OCI-LY7 (cell line): ENCODE data around the gene PCDH9. TPM values are rescaled to one million over a fixed set of nuclear protein-coding genes. Genes with fewer than 3 reads are reported as not detected.

Experiments
- BruUV-seq: library from RNA; stranded (reverse); fragments of 400-500 nt; replicated peaks from 2 replicates; lab custom pipeline; 2021; lab: Mats Ljungman, UMichigan
- CTCF ChIA-PET: fragments of 300-600 bp; sonication (Branson Sonifier 250); formaldehyde crosslinking; loops from one replicate; lab custom pipeline; 2022; ENCODE audit warnings: antibody characterized with exemption; ENCODE audit not compliant: unreplicated experiment; lab: Charles Lee
- POLR2A ChIA-PET: fragments of 300-600 bp; sonication (Branson Sonifier 250); formaldehyde crosslinking; loops from one replicate; lab custom pipeline; 2022; ENCODE audit warnings: antibody characterized with exemption; lab: Charles Lee
- DNase-seq: peaks from one replicate; pipeline ENCODE4 v3.0.0-alpha.2; 2015; ENCODE audit warnings: low spot score
- H2AFZ ChIP-seq: fragments of 200-600 bp; sonication (generic), shearing (Covaris generic); 2 replicates; pipeline ENCODE4 v1.6.1; 2014; ENCODE audit warnings: mild to moderate bottlenecking, antibody characterized with exemption, low read length, moderate library complexity
- H3K27ac ChIP-seq: fragments of 200-600 bp; sonication (generic); 2 replicates; pipeline ENCODE4 v1.5.1; 2014; ENCODE audit warnings: mixed run types, low read depth, mild to moderate bottlenecking, moderate library complexity, low read length, inconsistent platforms; ENCODE audit not compliant: poor library complexity, severe bottlenecking
- H3K36me3 ChIP-seq: fragments of 200-600 bp; sonication (generic); 2 replicates; pipeline ENCODE4 v1.6.1; 2014; ENCODE audit warnings: mild to moderate bottlenecking, antibody characterized with exemption, low read length, moderate library complexity, mixed read lengths; ENCODE audit not compliant: insufficient read depth
- H3K4me1 ChIP-seq: fragments of 200-600 bp; sonication (generic); 2 replicates; pipeline ENCODE4 v1.5.1; 2014; ENCODE audit warnings: mild to moderate bottlenecking, low read length; ENCODE audit not compliant: insufficient read depth, poor library complexity, severe bottlenecking
- H3K4me2 ChIP-seq: fragments of 200-600 bp; sonication (generic); 2 replicates; pipeline ENCODE4 v1.6.1; 2014; ENCODE audit warnings: mild to moderate bottlenecking, low read length
- H3K4me3 ChIP-seq: fragments of 200-600 bp; sonication (generic); 2 replicates; pipeline ENCODE4 v1.5.1; 2014; ENCODE audit warnings: mild to moderate bottlenecking, low read depth, low read length; ENCODE audit not compliant: poor library complexity, severe bottlenecking
- H3K79me2 ChIP-seq: fragments of 200-600 bp; sonication (generic); 2 replicates; pipeline ENCODE4 v1.6.1; 2016; ENCODE audit warnings: low read depth, mild to moderate bottlenecking, low read length, moderate library complexity, mixed read lengths; ENCODE audit not compliant: insufficient read depth
- H3K9me2 ChIP-seq: fragments of 200-600 bp; sonication (generic); 2 replicates; pipeline ENCODE4 v1.6.1; 2016; ENCODE audit warnings: mild to moderate bottlenecking, low read length, mixed read lengths; ENCODE audit not compliant: insufficient read depth
- H3K9me3 ChIP-seq: fragments of 200-600 bp; sonication (generic); 2 replicates; pipeline ENCODE4 v1.6.1; 2014; ENCODE audit warnings: mild to moderate bottlenecking, mixed run types, low read length, mixed read lengths
- H4K20me1 ChIP-seq: fragments of 200-600 bp; sonication (generic); 2 replicates; pipeline ENCODE4 v1.6.1; 2014; ENCODE audit warnings: mild to moderate bottlenecking, antibody characterized with exemption, low read length, moderate library complexity, mixed read lengths; ENCODE audit not compliant: insufficient read depth
- CTCF ChIP-seq: fragments of 200-600 bp; sonication (generic); conservative IDR thresholded peaks from 2 replicates; pipeline ENCODE4 v1.5.1; 2014; ENCODE audit warnings: mild to moderate bottlenecking, antibody characterized with exemption, low read length, moderate library complexity, mixed read lengths
- EZH2phosphoT487 ChIP-seq: fragments of 200-600 bp; sonication (generic); IDR thresholded peaks from 2 replicates; pipeline ENCODE4 v1.6.1; 2018; ENCODE audit warnings: low read depth, borderline replicate concordance, mild to moderate bottlenecking, mixed run types, antibody characterized with exemption, low read length, moderate library complexity, mixed read lengths
- intact Hi-C: fragments of 100-400 bp; cut with micrococcal nuclease; formaldehyde crosslinking; loops from one replicate; pipeline ENCODE4 v1.10.0; 2022; ENCODE audit not compliant: unreplicated experiment
- total RNA-seq, 2 experiments: library from RNA; depleted of rRNA in 1 of 2; stranded (reverse); fragments of >200 nt in 1 of 2; shearing (Covaris generic) in 1 of 2; gene quantifications; 2 replicates each; pipeline ENCODE4 v1.2.3, GENCODE V29; 2014 to 2022

The PCDH9 gene
- total RNA-seq, 2 experiments from 2014 or later = 20.1 to 26.0 TPM

- CTCF ChIA-PET = no interaction called here
- intact Hi-C loops = no loop called here
- POLR2A ChIA-PET = interaction anchor here (0.5 kb wide), 1 partner anchor 74 kb away, joined by 5 read pairs; no protein-coding TSS in a partner anchor
Measured at GRCh38 chr13:67145950-67146349, 84.2 kb downstream of the PCDH9 start.

DNA sequence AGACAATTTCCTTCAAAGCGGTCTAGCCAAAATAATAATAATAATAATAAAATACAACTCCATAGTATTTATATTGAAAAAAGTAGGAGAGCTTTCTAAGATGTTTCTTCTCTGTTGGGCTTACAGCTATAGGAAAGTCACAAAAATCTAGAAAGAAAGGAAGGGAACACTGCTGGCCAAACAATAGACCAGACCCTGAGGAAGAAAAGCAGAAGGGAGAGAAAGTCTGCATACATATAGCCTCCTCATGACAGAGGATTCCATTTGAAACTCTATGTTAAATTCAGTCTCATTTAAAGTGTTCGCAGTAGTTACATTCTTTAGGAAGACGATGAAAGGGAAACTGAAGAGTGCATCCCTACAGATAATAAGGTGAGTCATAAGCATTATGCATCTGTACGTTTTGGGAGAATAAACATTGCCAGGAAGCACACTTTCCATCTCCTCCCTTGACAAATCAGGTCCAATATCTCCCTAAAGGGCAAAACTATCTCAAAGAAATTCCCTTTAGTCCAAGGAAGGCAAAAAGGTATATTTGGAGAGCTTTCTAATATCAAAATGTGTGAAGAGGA lies 86.5 kb downstream of the PCDH9 start:
- intact Hi-C loops = no loop called here
- H3K9me2 ChIP-seq = no peaks in the 10 kb centered on the region
- ChIA-PET POLR2A (interaction anchor here (0.7 to 1.8 kb wide), 7 partner anchors 8 to 363 kb away, joined by 3 to 15 read pairs (median 3); no protein-coding TSS in a partner anchor), CTCF (no interaction called here)
- no TSS peak for BruUV-seq
- peak overlapping the region; percentile 49; the same call in 1 of the 2 replicates for H2AFZ ChIP-seq
- no peak overlapping the region for H3K27ac ChIP-seq
- peak overlapping the region; percentile 38 for H3K4me2 ChIP-seq
- no peaks in the 10 kb centered on the region for H3K79me2 ChIP-seq
- H3K9me3 ChIP-seq = no peaks in the 10 kb centered on the region
- H3K36me3 ChIP-seq = no peaks in the 10 kb centered on the region
- no peak for DNase-seq
- H4K20me1 ChIP-seq = no peaks in the 10 kb centered on the region
- no peak overlapping the region for H3K4me3 ChIP-seq
- H3K4me1 ChIP-seq = peaks cover 22% of the 10 kb centered on the region
- TF ChIP-seq EZH2phosphoT487 = no peak
- TF ChIP-seq CTCF = no peak

More at GRCh38 chr13:67145950-67146349, 84.2 kb downstream of the PCDH9 start:
- Histone ChIP-seq H3K9me3 (no peaks in the 10 kb centered on the region), H4K20me1 (no peaks in the 10 kb centered on the region), H3K79me2 (no peaks in the 10 kb centered on the region), H3K9me2 (no peaks in the 10 kb centered on the region), H3K36me3 (no peaks in the 10 kb centered on the region), H2AFZ (no peak overlapping the region), H3K27ac (no peak overlapping the region), H3K4me3 (no peak overlapping the region), H3K4me2 (no peak overlapping the region), H3K4me1 (peaks cover 22% of the 10 kb centered on the region)
- TF ChIP-seq EZH2phosphoT487 = no peak
- no peak for TF ChIP-seq CTCF
- no peak for DNase-seq
- no TSS peak for BruUV-seq

DNA sequence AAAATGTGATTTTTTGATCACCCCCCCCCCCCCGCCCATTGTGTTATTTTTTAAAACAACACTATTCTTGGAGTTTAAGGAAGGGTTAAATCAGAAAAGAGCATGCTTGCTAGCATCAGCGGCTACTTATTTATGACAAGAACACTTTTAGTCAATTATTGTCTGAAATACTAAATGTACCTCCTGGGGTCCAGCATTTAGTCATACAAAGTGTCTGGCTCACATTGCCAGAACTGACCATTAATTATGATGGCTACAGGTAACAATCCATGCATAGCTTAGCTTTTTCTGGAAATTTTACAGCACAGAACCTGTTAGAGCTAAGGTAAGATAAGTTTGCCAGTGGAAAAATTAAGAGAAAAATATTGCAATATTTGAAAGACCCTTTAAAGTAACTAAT lies 90.1 kb downstream of the PCDH9 start:
- Histone ChIP-seq H3K9me3 (no peaks in the 10 kb centered on the region), H3K4me1 (peaks cover 9% of the 10 kb centered on the region), H2AFZ (no peak overlapping the region), H3K27ac (no peak overlapping the region), H3K79me2 (no peaks in the 10 kb centered on the region), H3K4me3 (no peak overlapping the region), H3K36me3 (no peaks in the 10 kb centered on the region), H3K4me2 (no peak overlapping the region), H3K9me2 (no peaks in the 10 kb centered on the region), H4K20me1 (no peaks in the 10 kb centered on the region)
- no TSS peak for BruUV-seq
- no peak for DNase-seq
- ChIA-PET CTCF (no interaction called here), POLR2A (interaction anchor here (0.6 to 0.7 kb wide), 3 partner anchors 32 to 387 kb away, joined by 3 to 4 read pairs (median 3); no protein-coding TSS in a partner anchor)
- TF ChIP-seq CTCF (no peak), EZH2phosphoT487 (no peak)
- intact Hi-C loops = no loop called here
